NCI-H2227 treated with DMSO at 0.1 percent for 48 hours (cell line): ENCODE measurements around the gene STAU1.
"Not testable (repeated sequence)": the region's sequence is repeated elsewhere in the genome, so short reads cannot be mapped to it uniquely, and the experiment has no call there.

Experiments
- DNase-seq: peaks from one replicate; lab custom pipeline; 2025; lab: John Stamatoyannopoulos, UW

STAU1 gene

DNA sequence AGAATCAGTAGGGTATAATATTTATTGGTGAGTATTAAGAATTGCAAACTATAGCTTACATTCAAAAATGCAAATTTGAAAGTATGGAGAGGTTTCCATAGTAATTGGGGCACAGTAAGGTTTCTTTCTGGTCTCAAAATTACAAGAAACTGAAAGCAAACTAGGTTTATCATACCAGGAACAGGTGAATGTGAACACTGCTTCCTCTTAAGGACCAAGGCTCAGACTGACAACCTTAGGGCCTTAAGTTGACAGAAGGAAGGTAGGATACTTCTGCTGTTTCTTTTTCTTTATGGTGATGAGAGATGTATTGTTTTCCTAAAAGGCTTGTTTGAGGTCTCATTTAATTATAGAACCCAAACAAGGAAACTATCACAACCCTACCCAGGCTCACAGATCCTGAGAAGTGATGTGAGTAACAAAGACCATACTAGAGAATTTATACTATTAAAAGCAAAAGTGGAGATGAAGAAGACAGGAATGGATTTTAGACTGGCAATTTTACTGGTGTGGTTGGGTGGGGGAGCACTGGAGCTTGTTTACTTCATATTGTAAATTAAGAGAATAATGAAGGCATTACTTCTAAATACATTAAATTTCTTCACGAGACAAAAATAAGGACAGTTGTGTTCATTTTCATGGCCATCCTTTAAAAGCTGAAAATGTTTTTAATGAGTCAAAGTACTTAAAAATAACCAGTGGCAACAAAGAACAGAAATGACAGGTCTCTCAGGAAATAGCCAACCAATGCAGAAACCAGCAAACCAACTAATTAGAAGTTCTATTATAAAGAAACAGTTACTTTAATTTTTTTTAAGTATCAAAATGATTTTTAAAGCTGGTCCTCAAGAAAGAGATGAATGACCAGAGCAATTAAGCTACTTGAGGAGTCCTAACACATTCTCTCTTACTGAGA lies 21.3 kb downstream of the STAU1 start:
- no peak for DNase-seq

DNA sequence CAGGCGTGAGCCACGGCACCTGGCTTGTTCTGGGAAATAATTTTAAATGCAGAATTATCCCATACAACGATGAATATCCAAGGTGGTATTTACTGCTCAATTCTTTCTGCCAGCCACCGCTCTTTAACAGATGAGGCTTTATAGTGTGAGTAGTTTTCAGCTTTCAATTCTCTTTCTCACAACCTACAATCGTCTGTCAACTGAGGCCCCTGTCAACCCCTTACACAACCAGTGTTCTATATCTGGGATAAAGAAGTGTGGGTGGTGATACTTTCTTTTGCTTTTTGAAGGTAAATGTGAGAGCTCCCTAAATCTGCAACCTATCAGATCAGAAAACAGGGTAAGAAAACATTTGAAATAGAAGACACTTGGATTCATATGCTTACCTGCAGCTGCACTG lies 22.5 kb downstream of the STAU1 start:
- no peak for DNase-seq

DNA sequence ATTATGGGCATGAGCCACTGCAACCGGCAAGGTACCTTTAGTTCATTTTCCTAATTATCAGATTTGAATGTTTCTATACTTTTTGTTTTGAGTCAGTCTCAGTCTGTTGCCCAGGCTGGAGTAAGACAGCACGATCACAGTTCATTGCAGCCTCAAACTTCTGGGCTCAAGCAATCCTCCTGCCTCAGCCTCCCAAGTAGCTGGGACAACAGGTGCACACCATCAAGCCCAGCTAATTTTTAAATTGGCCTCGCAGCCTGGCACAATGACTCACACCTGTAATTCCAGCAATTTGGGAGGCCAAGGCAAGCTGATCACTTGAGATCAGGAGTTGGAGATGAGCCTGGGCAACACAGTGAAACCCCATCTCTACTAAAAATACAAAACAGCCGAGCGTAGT lies 24.4 kb downstream of the STAU1 start:
- DNase-seq: no peak

DNA sequence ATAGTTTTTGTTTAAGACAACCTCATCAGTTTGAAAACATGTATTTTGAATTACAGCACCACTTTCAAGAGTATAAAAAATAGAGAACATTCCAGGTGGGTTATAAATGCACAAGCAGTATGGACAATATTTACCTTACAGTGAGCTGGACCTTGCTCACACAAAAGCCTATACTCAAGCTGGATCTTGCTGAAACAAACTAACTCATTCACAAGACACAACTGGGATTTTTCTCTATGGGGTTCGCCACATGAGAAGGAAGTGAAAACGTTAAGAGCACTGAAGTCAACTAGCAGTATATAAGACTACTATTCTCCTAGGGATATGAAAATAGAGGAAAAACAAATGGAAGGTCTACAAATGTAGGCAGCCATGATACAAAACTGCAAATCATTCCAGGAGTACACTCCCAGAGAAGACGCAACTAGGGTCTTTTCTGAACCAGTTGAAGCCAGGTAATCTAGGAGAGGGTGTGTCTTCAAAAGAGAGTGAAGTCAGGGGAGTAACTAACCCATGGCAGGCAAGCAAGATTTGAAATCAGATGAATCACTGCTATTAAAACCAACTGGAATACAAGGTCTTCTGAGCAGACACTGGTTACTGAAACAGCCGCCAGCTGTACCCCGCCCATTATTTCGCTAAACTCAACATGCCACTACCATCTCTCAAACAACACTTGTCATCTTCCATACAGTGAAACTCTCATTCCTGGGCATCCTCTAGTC lies 26.5 kb downstream of the STAU1 start:
- no peak for DNase-seq

DNA sequence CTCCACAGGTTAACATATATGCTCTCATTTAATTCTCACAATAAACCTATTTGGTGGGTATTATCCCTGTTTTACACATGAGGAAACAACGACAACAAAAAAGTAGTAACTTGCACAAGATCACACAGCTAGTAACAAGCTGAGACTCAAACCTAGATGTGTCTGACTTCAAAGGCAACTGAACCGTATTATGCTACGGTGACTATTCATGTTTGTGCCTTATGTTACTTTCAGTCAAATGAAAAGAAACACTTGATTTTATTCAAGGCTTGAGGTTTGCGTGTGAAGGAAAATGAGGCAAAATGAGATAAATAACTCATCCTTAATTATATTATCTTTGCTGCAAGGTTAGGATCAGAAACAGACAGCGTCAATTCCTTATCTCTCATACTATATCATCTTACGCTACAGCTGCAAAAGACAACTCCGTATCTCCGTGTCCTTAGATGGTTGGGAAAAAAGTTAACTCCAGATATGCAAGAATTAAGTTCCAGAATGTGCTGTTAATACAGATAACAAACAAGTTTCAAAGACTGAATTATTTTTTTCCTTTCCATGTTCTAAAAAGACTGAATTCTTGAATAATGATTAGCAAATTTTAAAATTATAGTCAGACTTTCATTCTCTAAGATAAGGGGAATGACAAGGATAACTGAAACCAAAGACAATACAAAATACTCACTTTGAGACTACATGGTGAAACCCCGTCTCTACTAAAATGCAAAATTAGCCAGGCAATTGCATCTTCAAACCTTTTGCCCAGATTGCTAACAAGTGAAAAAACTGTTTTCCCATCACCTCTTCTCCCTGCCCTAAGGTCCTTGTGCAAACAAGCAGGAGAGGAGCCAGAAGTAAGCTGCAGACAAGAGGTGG lies 27.8 kb downstream of the STAU1 start:
- DNase-seq: no peak

DNA sequence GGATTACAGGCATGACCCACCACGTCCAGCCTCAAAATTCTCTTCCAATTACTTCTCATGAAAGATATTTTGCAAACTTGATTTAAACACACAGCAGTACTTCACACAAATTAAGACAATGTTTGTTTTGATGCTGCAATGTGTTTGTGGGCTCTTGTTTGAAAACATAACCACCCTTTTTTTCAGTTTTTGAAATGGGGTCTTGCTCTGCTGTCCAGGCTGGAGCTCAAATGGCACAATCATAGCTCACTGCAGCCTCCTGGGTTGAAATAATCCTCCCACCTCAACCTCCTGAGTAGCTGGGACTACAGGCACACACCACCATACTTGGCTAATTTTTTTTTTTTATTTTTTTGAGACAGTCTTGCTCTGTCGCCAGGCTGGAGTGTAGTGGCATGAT lies 31.0 kb downstream of the STAU1 start:
- no peak for DNase-seq

DNA sequence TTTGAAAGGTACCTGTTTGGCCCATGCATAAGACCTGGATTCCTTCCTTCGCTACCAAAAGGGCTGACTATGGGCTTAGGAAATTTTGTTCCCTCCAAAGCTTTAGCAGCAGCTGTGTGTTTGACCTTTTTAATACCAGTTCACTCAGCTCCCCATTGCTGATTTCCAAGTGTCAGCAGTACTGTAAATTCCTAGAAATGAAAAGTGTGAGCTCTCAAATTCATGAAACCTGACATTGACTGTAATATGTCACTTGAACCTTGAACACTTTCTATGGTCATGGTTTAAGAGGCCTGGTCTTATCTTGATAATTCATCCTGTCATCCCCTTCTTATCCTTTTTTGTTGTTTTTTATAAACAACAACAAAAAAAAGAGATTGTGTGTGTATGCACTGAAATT lies 31.7 kb downstream of the STAU1 start:
- DNase-seq: no peak

DNA sequence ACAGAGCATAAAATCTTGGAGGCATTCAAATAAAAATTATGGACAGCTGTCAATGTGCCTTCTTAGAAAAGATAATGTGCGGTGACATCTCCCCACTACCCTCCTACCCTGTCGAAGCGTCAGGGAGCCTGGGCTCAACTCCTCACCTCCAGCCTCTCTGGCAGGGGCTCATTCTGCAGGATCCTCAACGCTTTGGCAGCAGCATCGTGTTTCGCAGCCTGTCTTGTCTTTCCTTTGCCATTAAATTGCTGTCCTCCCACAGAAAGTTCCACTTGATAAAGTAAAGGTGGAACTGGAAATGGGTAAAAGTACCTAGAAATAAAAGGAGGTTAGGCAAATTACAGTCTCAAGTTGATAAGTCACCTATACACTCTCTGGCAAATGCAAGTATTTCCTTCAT lies 36.7 kb downstream of the STAU1 start:
- no peak for DNase-seq

DNA sequence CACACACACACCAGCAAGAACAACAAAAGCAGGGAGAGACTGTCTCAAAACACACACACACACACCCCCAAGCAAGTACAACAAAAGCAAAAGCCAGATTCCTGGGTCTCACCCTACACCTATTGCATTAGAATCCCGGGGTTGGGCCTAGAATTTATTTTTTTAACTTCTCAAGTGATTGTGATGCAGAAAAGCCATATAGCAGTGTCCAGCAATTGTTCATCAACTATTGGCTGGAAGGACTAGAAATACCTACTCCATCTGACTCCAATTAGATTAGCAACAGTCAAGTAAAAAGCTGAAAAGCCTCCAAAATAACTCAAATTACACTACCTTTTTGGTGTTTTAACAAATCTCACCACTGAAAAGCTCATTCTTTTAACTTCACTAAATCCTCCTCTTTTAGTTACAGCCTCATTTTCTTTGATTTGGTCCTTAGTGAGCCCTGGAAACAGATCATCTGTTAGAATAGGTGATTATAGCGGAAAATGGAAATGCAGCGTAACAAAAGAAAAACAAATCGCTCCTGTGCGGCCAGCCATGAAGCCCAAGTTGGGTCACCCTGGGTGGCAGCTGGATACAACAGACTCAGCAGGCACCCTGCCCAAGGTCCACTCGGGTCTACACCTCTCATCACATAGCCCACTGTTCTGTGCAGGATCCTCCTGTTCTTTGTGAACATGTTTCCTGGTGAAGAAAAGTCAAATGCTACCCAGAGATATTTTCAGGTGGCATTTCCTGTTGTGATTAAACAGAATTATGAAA lies 38.7 kb downstream of the STAU1 start:
- no peak for DNase-seq

DNA sequence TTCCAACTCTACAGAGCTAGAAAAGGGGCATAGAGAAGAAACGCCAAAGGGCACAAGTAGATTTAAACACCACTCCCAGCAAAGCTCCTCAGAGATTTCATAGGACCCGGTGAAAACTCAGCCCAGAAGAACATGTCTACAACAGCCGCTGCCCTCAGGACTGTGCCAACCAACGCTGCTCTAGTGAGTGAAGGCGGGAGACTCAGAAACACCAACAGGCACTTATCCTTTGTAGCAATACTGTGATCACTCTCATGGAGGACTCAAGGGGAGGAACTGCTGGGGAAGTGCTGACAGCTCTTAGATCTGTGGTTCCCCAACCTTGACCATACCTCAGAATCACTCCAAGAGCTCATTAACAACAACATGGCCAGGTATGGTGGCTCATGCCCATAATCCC lies 39.5 kb downstream of the STAU1 start:
- no peak for DNase-seq

DNA sequence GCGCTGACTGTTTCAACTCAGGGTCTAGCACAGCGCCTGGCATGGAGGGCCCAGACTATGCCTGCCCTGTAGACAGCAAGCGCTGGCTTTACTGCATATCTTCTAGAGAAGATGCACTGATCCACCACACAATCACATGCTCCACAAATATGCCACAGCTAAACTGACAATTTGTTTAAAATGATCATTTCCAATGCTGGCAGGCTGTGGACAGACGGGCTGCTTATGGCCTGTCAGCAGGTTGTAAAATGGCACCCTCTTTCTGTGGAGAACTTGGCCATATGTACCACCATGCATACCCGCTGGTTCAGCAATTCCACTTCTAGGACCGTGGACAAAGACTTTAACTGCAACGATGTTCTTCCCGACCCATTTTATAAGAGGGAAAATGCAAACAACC lies 40.8 kb downstream of the STAU1 start:
- DNase-seq: no peak

DNA sequence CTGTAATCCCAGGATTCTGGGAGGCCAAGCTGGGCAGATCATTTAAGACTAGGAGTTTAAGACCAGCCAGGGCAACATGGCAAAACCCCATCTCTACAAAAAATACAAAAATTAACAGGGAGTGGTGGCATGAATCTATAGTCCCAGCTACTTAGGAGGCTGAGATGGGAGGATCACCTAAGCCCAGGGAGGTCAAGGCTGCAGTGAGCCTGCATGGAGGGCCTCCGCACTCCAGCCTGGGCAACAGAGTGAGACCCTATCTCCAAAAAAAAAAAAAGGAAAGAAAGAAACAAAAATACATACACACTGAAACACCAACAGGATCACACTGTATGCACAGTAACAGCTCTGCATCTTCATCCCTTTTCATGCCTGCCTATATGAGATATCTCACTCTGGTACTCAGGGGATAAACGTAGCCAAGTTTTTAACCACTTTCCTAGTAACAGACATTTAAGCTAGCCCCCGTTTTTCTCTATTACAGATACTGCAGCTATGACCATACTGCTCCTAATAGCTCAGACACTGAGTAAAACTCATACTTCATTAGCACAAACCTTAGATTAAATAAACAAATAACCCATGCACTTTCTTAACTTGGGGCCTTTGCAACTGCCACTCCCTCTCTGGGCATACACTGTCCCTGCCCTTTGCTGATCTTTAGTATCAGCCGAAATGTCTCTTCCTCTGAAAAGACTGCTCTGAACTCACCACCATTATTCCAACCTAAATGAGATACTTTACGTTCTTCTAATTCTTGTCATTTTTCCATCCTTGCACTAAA lies 41.5 kb downstream of the STAU1 start:
- no peak for DNase-seq

DNA sequence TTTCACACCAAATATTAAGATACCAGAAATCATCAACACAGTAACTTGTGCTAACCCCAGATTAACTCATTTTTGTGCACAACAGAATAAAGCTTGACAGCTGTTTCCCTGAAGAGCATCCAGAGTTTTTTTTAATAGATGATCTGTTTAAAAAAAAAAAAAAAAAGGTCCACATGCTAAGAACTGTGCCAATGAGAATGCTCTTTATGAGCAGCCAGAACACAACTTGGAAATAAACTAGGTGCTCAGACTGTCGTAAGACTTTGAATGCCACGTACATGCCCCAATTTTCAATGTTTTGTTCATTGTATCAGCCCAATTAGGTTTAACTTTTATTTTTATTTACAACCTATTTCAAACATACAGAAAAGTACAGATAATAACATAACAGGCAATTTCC lies 47.3 kb downstream of the STAU1 start:
- no peak for DNase-seq

DNA sequence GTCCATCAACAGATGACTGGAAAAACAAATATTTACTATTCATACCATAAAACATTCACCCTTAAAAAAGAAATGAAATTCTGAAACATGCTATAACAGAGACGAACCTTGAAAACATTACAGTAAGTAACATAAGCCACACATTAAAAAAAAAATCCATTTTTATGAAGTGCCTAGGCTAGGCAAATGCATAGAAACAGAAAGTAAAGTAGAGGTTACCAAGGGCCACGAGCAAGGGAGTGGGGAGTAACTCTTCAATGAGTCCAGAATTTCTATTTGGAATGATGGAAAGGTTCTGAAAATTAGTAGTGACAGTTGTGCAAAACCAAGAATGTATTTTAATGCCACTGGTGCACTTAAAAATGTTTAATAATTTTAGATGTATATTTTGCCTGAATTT lies 47.7 kb downstream of the STAU1 start:
- DNase-seq: no peak

DNA sequence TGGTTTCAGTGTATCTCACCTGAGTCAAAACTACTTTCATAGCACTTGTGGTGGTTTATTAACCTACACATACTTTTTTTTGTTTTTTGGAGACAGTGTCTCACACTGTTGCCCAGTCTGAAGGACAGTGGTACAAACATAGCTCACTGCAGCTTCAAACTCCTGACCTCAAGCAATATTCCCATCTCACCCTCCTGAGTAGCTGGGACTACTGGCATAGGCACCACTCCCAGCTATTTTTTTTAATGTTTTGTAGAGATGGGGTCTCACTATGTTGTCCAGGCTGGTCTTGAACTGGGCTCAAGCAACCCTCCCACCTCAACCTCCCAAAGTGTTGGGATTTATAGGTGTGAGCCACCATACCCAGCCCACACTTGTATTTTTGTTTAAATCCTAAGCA lies 49.7 kb downstream of the STAU1 start:
- no peak for DNase-seq

DNA sequence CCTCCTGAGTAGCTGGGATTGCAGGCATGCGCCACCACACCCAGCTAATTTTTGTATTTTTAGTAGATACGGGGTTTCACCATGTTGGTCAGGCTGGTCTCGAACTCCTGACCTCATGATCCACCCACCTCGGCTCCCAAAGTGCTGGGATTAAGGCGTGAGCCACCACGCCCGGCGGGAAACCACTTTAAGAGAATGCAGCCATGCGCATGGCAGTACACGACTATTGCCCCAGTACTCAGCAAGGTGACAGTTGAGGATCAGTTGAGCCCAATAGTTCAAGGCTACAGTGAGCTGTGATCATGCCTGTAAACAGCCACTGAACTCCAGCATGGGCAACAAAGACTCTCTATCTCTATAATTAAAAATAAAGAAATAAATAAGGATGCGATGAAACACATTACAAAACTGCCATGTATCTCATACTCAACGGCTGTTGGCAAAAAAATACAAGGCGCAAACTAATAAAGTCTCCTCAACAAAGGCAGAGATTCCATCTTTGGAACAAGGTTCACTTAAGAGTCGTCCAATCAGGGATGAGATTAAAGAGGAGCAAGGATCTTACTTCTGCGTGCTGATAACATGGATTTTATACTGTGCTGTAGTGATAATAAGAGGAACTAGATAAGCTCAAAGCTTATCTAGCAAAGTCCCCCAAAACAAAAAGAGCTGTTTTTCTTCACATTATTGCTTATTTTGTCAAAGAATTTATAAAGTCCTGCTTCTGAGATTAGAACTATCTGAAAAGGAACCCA lies 51.1 kb downstream of the STAU1 start:
- DNase-seq: no peak

DNA sequence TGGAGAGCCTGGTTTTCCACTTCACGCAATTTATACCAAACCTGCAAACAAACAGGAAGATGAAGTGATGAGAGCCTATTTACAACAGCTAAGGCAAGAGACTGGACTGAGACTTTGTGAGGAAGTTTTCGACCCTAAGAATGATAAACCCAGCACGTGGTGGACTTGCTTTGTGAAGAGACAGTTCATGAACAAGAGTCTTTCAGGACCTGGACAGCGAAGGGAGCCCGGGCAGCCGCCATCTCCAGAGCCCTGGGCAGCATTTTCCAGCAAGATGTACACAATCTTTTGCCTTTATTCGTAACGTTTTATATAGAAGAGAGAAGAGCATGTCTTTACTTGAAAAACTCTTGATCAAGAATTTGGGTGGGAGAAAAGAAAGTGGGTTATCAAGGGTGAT lies 53.3 kb downstream of the STAU1 start:
- DNase-seq: not testable (repeated sequence)

DNA sequence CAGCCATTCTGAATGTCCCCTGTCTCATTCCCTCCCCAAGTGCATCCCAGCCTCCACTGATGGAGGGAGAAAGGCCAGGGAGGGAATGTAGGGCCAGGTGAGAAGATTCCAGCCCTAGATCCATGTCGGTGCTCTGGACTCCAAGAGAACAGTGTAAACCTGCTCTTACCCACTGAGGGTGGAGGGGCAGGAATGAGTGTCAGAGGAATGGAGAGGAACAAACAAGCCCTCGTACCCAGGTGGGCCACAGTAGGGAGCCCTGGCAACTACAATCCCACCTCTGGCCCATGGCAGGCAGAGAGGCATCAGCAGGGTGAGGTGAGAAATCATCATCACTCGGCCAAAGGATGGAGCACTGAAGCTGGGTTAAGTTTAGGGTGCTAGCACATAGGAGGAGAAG lies 54.6 kb downstream of the STAU1 start:
- no peak for DNase-seq

DNA sequence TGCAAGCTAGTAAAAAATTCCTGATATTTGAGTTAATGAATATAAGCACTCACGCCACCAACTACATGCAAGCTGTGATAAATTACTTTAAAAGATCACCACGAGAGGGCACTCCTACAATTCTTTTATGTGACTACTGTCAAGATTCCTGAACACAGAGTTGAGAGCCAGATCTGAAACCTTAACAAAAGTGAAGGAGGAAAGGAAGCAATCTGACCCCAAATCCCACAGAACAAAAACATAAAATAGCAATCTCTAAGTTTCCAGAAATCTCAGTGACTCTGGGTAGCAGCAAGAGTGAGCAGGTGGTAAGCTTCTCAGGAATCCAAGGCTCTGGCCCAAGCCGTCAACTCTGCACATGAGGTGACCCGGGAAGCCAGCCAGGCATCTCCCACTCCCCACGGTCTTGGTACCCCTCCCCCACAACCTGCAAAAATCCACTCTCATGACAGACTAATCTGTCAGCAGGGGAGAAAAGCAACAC lies 55.1 kb downstream of the STAU1 start:
- peak; percentile 63 for DNase-seq

DNA sequence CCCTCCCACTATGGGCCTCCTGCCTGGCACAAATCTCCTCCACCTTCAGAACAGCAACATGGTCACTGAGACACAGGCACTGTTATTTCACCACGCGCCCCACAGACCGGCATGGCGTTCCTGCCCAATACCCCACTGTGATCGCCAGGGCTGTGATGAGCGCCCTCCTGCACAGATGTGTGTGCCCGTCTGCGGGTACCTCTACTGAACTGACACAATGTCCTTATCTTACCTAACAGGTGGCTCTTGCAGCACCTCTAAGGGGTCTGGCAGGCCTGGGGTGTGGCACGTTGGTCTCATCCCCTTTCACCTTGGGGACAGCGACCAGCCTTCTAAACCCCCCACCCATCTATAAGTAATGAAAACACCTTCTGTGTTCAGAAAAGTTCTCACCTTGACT lies 64.2 kb downstream of the STAU1 start:
- no peak for DNase-seq
